HepG2 (cell line): ENCODE results near the gene MIEF1. TPM values are rescaled to one million over a fixed set of nuclear protein-coding genes. Genes with fewer than 3 reads are reported as not detected.
A peak's percentile ranks its signal among the peaks of the same experiment; 100 is the strongest.

ENCODE experiments used
- ATRX ChIP-seq: sonication (generic); formaldehyde crosslinking; IDR thresholded peaks from 2 replicates; pipeline ENCODE4 v1.4.0; 2020; ENCODE audit warnings: missing genetic modification reagents, borderline replicate concordance
- ETS1 ChIP-seq: sonication (generic); formaldehyde crosslinking; IDR thresholded peaks from 2 replicates; pipeline ENCODE4 v1.4.0; 2020; ENCODE audit warnings: missing genetic modification reagents
- FOSL2 ChIP-seq: sonication (generic); formaldehyde crosslinking; IDR thresholded peaks from 2 replicates; pipeline ENCODE4 v1.4.0; 2020; ENCODE audit warnings: missing genetic modification reagents
- GABPA ChIP-seq, 2 experiments: IDR thresholded peaks; 2 replicates each; pipeline ENCODE4 v1.6.1; 2011 to 2016; ENCODE audit warnings: low read depth in 2 of 2, low read length in 1 of 2, missing biosample characterization in 1 of 2, missing genetic modification characterization in 1 of 2
- HOXA5 ChIP-seq: sonication (generic); formaldehyde crosslinking; IDR thresholded peaks from 2 replicates; pipeline ENCODE4 v1.4.0; 2020; ENCODE audit warnings: missing genetic modification reagents
- KDM4B ChIP-seq: sonication (generic); formaldehyde crosslinking; IDR thresholded peaks from 2 replicates; pipeline ENCODE4 v1.4.0; 2020; ENCODE audit warnings: missing genetic modification reagents
- KDM5A ChIP-seq: fragments of 200-600 bp; sonication (generic); IDR thresholded peaks from 2 replicates; pipeline ENCODE4 v1.7.0; 2018; ENCODE audit warnings: antibody characterized with exemption, mild to moderate bottlenecking, low read length, borderline replicate concordance
- KMT2A ChIP-seq: sonication (generic); formaldehyde crosslinking; IDR thresholded peaks from 2 replicates; pipeline ENCODE4 v1.4.0; 2020; ENCODE audit warnings: missing genetic modification reagents
- MBNL3 ChIP-seq: fragments of 250-450 bp; sonication (Bioruptor Pico); conservative IDR thresholded peaks from 2 replicates; pipeline ENCODE4 v1.8.0; 2022; ENCODE audit warnings: mild to moderate bottlenecking, inconsistent platforms
- MEF2D ChIP-seq: sonication (generic); formaldehyde crosslinking; IDR thresholded peaks from 2 replicates; pipeline ENCODE4 v1.5.1; 2020; ENCODE audit warnings: mild to moderate bottlenecking, missing genetic modification reagents
- MTA1 ChIP-seq: sonication (generic); formaldehyde crosslinking; IDR thresholded peaks from 2 replicates; pipeline ENCODE4 v1.4.0; 2020; ENCODE audit warnings: missing genetic modification reagents, mild to moderate bottlenecking, borderline replicate concordance
- MXI1 ChIP-seq: IDR thresholded peaks from 3 replicates; pipeline ENCODE4 v1.6.1; 2012; ENCODE audit warnings: low read depth, low read length, inconsistent platforms, borderline replicate concordance
- NKX3-1 ChIP-seq: sonication (generic); formaldehyde crosslinking; IDR thresholded peaks from 2 replicates; pipeline ENCODE4 v1.5.0; 2020; ENCODE audit warnings: missing genetic modification reagents
- ONECUT2 ChIP-seq: sonication (generic); formaldehyde crosslinking; IDR thresholded peaks from 2 replicates; pipeline ENCODE4 v1.4.0; 2020; ENCODE audit warnings: missing genetic modification reagents
- SRSF4 ChIP-seq: fragments of 200-400 bp; formaldehyde crosslinking; IDR thresholded peaks from one replicate; pipeline ENCODE4 v1.6.1; 2018; ENCODE audit warnings: mild to moderate bottlenecking, low read depth, low read length, moderate library complexity; ENCODE audit not compliant: poor library complexity, severe bottlenecking
- TCF12 ChIP-seq, 2 experiments: fragments of 450-650 bp in 1 of 2; sonication (generic) in 1 of 2; formaldehyde crosslinking in 1 of 2; IDR thresholded peaks; 2 replicates each; pipeline versions ENCODE4 v1.6.1 to v1.8.0; 2017 to 2022; ENCODE audit warnings: antibody characterized with exemption in 1 of 2, mild to moderate bottlenecking in 1 of 2, missing genetic modification reagents in 1 of 2, moderate library complexity in 1 of 2
- THRA ChIP-seq: sonication (generic); formaldehyde crosslinking; IDR thresholded peaks from 2 replicates; pipeline ENCODE4 v1.4.0; 2020; ENCODE audit warnings: missing genetic modification reagents, borderline replicate concordance
- ZBTB26 ChIP-seq: IDR thresholded peaks from 2 replicates; pipeline ENCODE4 v1.6.1; 2016; ENCODE audit warnings: missing compliant biosample characterization, missing genetic modification reagents, borderline replicate concordance
- ZC3H13 ChIP-seq: sonication (generic); formaldehyde crosslinking; IDR thresholded peaks from 2 replicates; pipeline ENCODE4 v1.8.1; 2023; ENCODE audit warnings: mild to moderate bottlenecking, missing genetic modification reagents, moderate library complexity
- ZKSCAN1 ChIP-seq: fragments of 150-350 bp; IDR thresholded peaks from 2 replicates; pipeline ENCODE4 v1.6.1; 2014; ENCODE audit warnings: low read length
- ZNF280B ChIP-seq: sonication (generic); formaldehyde crosslinking; IDR thresholded peaks from 2 replicates; pipeline ENCODE4 v1.5.0; 2020; ENCODE audit warnings: missing genetic modification reagents, mild to moderate bottlenecking, borderline replicate concordance
- ZNF326 ChIP-seq: sonication (generic); formaldehyde crosslinking; IDR thresholded peaks from 2 replicates; pipeline ENCODE4 v1.4.0; 2020; ENCODE audit warnings: missing genetic modification reagents, borderline replicate concordance
- ZNF468 ChIP-seq: sonication (generic); formaldehyde crosslinking; IDR thresholded peaks from 2 replicates; pipeline ENCODE4 v1.8.0; 2022; ENCODE audit warnings: mild to moderate bottlenecking, moderate library complexity, missing genetic modification reagents
- ZNF652 ChIP-seq: IDR thresholded peaks from 2 replicates; pipeline ENCODE4 v1.6.1; 2016; ENCODE audit warnings: low read depth, borderline replicate concordance
- polyA plus RNA-seq, 8 experiments: library from polyadenylated mRNA; depleted of rRNA in 3 of 8; stranded (reverse) in 7 of 8; unstranded in 1 of 8; fragments of >200 nt; fragmentation: Illumina TruSeq in 4 of 8; extraction: Trizol in 4 of 8; gene quantifications; 2 replicates each; pipeline versions ENCODE4 v1.2.1 to v1.2.3, GENCODE V29; 2011 to 2016; ENCODE audit warnings: low read depth in 4 of 8, missing spikeins in 1 of 8, mixed read lengths in 1 of 8; ENCODE audit not compliant: insufficient read depth in 1 of 8
- total RNA-seq, 5 experiments: library from RNA; depleted of rRNA; stranded (reverse); fragments of >200 nt; fragmentation: Illumina TruSeq; extraction: Trizol; gene quantifications; 2 replicates each; pipeline ENCODE4 v1.2.3, GENCODE V29; 2016; ENCODE audit warnings: low read depth in 1 of 5

MIEF1 gene
- total and polyA plus RNA-seq, 2 of the 13 experiments (the other 11 are each of a cell fraction or from before 2014, with no cell fraction given) = 21.7 to 34.8 TPM

- 0 out of 2 replicates have a peak, but pooled peaks have one; percentile 12 for TF ChIP-seq THRA
- TF ChIP-seq ETS1 (CRISPR knock-in tag) = 0 out of 2 replicates have a peak, but pooled peaks have one; percentile 30
- no peak for TF ChIP-seq SRSF4
- 0 out of 2 replicates have a peak, but pooled peaks have one; percentile 70 for TF ChIP-seq ZC3H13 (CRISPR knock-in tag)
- no peak for TF ChIP-seq ZBTB26
- no peak for TF ChIP-seq KDM4B
- peak; percentile 77 for TF ChIP-seq HOXA5 (CRISPR knock-in tag)
- TF ChIP-seq ZNF280B = peak; percentile 59; the same call in 1 of the 2 replicates
- TF ChIP-seq KMT2A (CRISPR knock-in tag) = peak; percentile 82
- TF ChIP-seq ZNF468 = no peak
- 0 out of 2 replicates have a peak, but pooled peaks have one; percentile 73 for TF ChIP-seq NKX3-1 (CRISPR knock-in tag)
- no peak for TF ChIP-seq TCF12 (IDR thresholded peaks at IDR 0.05)
- 0 out of 2 replicates have a peak, but pooled peaks have one; percentile 52 for TF ChIP-seq TCF12 (CRISPR knock-in tag; IDR thresholded peaks at IDR 0.05)
- peak; percentile 53; the same call in 1 of the 2 replicates for TF ChIP-seq MTA1 (CRISPR knock-in tag)
- peak; percentile 84 for TF ChIP-seq GABPA (IDR thresholded peaks at IDR 0.05; ENCODE audit: low read depth, low read length)
- peak; percentile 96 for TF ChIP-seq GABPA (CRISPR knock-in tag; IDR thresholded peaks at IDR 0.05; ENCODE audit: low read depth)
- TF ChIP-seq MEF2D (CRISPR knock-in tag) = peak; percentile 13; the same call in 1 of the 2 replicates
- TF ChIP-seq ZKSCAN1 = peak; percentile 97
- peak; percentile 62; the same call in 1 of the 2 replicates for TF ChIP-seq KDM5A
- no peak for TF ChIP-seq MBNL3 (CRISPR knock-in tag)
- TF ChIP-seq ZNF326 (CRISPR knock-in tag) = no peak
- no peak for TF ChIP-seq ONECUT2 (CRISPR knock-in tag)
- peak; percentile 93; the same call in 1 of the 3 replicates for TF ChIP-seq MXI1
- peak; percentile 23; the same call in 1 of the 2 replicates for TF ChIP-seq FOSL2 (CRISPR knock-in tag)
- TF ChIP-seq ZNF652 (CRISPR knock-in tag) = no peak
- no peak for TF ChIP-seq ATRX (CRISPR knock-in tag)
Measured at GRCh38 chr22:39532215-39533073, 30.4 kb downstream of the MIEF1 start, which contains the start of gene RPS19BP1 (continued).
